GM10248 (cell line): ENCODE measurements around the gene ABCG1.
A peak's percentile ranks its signal among the peaks of the same experiment; 100 is the strongest.

ENCODE experiments used
- CTCF ChIA-PET: fragments of 300-600 bp; sonication (Branson Sonifier 250); formaldehyde crosslinking; extraction: SDS; loops from one replicate; lab custom pipeline; 2021; ENCODE audit warnings: antibody characterized with exemption; lab: Yijun Ruan, JAX
- POLR2A ChIA-PET: fragments of 350-650 bp; sonication (Branson Sonifier 250); formaldehyde crosslinking; extraction: SDS; loops from one replicate; lab custom pipeline; 2020; ENCODE audit warnings: antibody characterized with exemption; lab: Yijun Ruan, JAX
- DNase-seq: peaks from one replicate; pipeline ENCODE4 v3.0.0; 2012; ENCODE audit errors: extremely low spot score
- TF ChIP-seq, protein P1 (sequence below): IDR thresholded peaks from 2 replicates; pipeline ENCODE4 v1.5.1; 2012; ENCODE audit warnings: mild to moderate bottlenecking, low read depth; ENCODE audit errors: extremely low read depth, missing control alignments, control extremely low read depth

Gene ABCG1

DNA sequence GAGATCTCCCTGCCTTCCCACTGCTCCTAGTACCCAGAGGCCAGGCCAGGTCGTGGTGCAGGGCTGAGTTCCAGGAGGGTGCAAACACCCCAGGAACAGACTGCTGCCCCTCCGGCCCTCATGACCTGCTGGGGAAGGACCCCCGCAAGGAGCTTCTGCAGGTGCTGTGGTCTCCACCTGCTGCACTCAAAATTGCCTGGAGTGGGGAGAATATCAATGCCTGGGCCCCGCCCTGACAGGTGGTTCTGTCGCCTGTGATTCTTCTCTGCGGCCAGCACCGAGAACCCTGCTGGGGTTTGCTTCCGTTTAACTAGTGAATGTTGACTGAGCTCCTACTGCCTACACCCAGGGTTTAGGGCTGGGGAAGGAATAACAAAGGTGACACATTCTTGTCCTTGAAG is 98.4 kb downstream of the ABCG1 start:
- DNase-seq, result no peak
- POLR2A ChIA-PET, result no interaction called here
- TF ChIP-seq, protein P1, sequence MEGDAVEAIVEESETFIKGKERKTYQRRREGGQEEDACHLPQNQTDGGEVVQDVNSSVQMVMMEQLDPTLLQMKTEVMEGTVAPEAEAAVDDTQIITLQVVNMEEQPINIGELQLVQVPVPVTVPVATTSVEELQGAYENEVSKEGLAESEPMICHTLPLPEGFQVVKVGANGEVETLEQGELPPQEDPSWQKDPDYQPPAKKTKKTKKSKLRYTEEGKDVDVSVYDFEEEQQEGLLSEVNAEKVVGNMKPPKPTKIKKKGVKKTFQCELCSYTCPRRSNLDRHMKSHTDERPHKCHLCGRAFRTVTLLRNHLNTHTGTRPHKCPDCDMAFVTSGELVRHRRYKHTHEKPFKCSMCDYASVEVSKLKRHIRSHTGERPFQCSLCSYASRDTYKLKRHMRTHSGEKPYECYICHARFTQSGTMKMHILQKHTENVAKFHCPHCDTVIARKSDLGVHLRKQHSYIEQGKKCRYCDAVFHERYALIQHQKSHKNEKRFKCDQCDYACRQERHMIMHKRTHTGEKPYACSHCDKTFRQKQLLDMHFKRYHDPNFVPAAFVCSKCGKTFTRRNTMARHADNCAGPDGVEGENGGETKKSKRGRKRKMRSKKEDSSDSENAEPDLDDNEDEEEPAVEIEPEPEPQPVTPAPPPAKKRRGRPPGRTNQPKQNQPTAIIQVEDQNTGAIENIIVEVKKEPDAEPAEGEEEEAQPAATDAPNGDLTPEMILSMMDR, result no peak
- CTCF ChIA-PET, result no interaction called here

DNA sequence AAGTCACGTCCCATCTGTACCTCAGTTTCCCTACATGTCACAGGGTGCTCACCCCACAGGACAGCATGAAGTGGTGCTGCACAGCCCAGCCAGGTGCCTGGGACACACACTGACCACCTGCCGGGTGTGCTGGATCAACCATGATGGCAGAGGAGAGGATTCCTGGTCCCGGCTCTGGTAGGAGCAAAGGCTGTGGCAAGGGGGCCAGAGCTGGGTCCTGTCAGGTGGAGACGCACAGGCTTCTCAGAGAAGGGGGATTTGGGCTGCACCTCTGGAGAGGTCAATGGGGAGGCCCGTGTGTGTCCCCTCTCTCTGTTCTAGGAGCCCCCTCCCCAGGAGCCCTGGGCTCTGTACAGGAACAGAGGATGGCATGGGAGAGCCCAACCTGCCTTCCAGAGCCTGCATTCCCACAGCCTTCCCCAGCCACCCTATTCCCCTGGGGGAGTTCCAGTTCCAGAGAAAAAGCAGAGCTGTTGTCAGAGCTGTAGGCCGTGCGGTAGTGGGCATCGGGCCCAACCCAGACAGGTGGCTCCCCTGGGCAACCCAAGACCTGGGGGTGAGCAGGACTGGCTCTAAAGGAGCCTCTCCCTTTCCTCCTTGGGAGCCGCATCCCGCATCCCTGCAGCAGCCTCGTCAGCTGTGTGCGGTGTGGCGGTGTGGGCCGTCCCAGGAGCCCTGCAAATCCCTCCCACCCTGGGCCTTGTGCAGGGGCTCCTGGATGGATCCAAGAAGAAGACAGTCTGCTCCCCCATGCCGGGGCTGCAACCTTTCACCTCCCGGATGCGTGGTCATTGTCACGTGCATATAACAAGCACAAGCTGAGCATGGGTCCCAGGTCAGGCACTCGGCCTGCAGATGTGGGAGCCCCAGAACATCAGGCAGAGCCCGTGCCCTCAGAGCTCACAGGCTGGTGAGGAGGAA is 99.1 kb downstream of the ABCG1 start:
- ChIA-PET POLR2A (no interaction called here), CTCF (interaction anchor here (1.9 to 2.6 kb wide), 2 partner anchors 8 to 59 kb away, joined by 6 to 19 read pairs; no protein-coding TSS in a partner anchor)
- TF ChIP-seq, protein P1, result no peak
- DNase-seq, result no peak

DNA sequence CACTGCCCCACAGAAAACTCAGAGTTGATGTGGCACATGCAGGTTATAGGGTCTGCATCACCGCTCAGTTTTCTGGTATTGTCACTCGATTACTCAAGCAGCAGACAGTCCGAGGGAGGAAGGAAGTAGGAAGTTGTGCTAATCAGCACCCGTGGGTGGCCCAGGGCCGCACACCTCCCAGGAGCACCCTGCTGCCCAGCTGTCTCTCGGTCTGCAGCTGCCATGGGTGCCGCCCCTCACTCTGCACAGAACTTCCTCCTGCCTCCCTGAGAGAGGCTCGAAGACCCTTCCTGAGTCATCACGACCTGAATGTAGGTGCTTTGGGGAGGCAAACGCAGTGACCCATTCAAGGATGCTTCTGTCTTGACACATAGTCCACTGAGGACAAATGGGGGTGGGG is 100.4 kb downstream of the ABCG1 start:
- ChIA-PET CTCF (interaction anchor here (0.8 to 2.6 kb wide), 3 partner anchors 9 to 60 kb away, joined by 3 to 19 read pairs (median 6); no protein-coding TSS in a partner anchor), POLR2A (no interaction called here)
- peak; percentile 47 for DNase-seq
- TF ChIP-seq, protein P1, result no peak

DNA sequence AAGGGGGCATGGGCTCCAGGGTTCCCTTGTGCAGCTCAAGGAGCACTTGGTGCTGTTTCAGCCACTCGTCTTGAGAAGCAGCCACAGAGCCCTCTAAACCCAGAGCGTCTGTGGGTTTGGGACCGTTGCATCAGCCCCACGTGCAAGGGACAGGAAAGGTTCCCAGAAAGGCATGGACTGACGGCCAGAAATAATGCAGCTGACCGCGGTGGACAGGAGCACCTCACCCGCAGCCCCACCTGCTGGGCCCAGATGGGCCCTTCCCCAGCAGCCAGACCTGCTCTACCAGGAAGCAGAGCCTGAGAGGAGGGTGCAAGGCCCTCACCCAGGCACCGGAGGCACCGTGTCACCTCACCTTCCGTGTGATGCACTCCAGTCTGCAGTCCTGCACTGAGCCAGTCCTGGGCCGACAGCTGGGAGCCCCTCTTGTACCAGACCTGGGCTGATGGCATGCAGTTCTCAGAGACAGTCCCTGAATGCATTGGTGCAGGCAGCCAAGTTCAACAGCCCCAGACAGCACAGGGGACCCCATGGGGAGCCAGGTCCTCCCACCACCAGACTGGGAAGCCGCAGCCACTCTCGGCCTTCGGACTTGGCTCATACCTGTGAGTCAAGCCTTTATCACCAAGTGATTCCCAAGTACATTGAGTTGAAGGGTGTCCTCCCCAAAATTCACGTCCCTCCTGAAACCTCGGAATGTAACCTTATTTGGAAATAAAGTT is 101.1 kb downstream of the ABCG1 start:
- TF ChIP-seq, protein P1, result no peak
- ChIA-PET CTCF (interaction anchor here (0.8 to 2.6 kb wide), 3 partner anchors 10 to 61 kb away, joined by 3 to 19 read pairs (median 6); no protein-coding TSS in a partner anchor), POLR2A (no interaction called here)
- no peak for DNase-seq

DNA sequence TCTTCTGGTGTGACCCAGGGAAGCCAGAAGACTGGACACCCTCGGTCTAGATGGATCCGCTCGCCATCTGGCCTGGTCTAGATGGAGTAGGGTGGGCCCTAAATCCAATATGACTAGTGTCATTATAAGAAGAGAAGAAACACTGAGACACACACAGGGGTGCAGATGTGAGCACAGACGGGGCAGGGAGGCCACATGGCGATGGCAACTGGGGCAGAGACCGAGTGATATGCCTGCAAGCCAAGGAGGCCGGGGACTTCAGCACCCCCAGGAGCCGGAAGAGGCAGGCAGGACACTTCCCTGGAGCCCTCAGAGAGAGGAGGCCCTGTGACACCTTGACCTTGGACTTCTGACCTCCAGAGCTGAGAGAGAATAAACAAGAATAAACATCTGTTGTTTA is 101.9 kb downstream of the ABCG1 start:
- POLR2A ChIA-PET, result no interaction called here
- CTCF ChIA-PET, result no interaction called here
- no peak for DNase-seq
- TF ChIP-seq, protein P1, result no peak

DNA sequence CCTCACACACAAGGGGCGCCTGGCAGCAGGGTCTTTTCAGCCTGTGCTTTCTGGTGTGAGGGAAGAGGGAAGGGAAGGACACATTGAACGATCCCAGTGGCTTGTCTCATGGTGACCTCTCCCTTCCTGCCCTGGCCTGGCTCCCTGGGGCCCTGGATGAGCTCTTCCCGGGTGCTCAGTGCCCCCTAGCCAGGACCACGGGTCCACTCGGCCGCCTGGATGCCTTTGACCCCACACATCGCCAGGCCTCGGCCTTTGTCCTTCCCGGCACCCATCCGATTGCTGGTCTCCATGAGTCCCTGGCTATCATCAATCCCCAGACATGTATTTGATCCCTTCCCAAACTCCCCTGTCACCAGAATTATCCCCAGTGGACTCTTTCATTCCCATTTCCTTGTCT is 102.3 kb downstream of the ABCG1 start:
- ChIA-PET CTCF (no interaction called here), POLR2A (no interaction called here)
- no peak for DNase-seq
- TF ChIP-seq, protein P1, result no peak
